HG02798 (cell line): ENCODE measurements around the gene INF2.
A peak's percentile ranks its signal among the peaks of the same experiment; 100 is the strongest.
"Not testable (repeated sequence)": the region's sequence is repeated elsewhere in the genome, so short reads cannot be mapped to it uniquely, and the experiment has no call there.

Experiments
- ATAC-seq: cut with Tn5 transposase; IDR thresholded peaks from one replicate; pipeline ENCODE4 v1.9.1; 2021; ENCODE audit warnings: mild to moderate bottlenecking; ENCODE audit not compliant: unreplicated experiment, poor library complexity

Gene INF2

DNA sequence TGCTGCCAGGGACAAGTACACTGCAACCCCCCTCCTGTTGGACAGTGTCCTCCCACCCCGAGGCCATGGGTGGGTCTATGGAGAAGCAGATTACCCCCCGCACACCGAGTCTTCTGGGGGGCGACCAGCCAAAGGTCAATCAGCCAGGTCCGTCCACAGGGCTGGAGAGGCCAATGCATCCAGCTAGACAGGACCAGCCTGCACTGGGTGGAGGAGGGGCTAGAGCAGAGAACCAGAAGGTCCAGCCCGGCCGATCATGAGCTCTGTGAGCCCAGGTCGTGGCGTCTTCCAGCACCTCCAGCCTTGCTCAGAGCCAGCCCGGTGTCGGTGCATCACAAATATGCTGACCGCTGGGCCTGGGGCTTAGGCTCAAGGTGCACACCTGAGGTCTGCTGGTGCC is 26.5 kb downstream of the INF2 start:
- no peak for ATAC-seq

DNA sequence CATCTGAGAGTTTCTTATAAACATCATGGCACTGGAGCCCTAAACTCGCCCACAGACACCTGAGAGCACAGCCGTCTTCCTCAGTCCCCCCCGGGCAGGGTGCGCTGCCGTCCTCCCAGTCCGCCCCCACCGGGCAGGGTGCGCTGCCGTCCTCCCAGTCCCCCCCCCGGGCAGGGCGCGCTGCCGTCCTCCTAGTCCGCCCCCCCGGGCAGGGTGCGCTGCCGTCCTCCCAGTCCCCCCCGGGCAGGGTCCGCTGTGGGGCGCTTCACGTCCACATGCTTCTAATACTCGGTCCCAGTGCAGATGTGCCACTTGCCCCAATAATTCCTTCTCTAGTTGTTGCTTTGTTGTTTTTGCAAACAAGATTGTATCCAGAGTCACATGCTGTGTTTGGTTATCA is 27.7 kb downstream of the INF2 start:
- ATAC-seq = no peak

DNA sequence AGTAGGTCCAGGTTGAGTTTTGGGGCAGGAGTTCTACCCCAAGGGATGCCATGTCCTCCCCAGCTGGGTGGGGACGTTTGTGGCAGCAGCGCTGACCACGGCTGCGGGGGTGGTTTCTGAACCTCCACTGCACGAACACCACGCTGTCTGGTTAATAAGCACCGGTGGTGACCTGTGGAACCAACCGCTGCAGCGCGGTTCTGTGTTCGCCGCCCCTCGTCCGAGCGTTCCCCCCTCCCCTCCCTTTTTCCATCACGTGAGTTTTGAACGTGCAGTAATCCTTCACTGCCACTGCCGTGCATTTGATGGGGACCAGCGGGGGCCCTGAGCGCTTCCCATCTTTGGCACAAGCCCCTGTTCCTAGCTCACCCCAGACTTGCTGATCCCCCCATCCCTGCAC is 28.2 kb downstream of the INF2 start:
- no peak for ATAC-seq

DNA sequence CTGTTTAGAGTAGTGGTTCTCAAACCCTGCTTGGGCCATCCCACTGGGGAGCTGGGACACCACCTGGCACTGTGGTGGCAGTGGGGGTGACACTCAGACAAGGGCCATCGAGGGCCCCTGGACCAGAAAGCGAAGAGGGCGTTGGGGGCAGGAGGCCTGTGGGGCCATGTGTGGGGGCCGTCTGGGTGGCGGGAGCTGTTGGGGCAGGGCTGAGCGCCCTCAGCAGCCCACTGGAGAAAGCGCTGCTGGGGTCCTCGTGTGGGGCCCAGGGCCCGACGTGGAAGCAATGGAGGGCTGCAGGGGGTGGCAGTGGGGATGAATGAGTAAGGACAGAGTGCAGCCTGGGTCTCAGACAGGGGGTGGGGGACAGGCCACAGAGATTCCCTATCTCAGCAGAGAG is 28.7 kb downstream of the INF2 start:
- ATAC-seq = no peak

DNA sequence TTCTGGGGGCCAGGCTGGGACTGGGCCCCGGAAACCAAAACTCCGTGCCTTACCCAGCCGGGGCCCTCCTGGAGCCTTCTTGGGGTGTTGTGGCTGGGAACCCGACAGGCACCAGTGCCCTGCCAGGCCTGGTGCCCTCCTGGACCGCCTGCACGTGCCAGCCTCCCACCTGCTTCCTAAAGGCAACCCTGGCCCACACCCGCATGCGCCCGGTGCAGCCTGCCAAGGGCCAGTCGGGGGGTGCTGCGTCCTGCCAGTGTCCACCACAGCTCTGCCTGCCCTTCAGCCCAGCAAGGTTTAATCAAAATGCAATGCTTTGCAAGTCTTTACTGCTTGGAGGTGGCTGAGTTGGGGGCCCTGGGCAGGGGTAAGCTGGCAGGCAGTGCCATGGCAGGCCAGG is 29.5 kb downstream of the INF2 start:
- ATAC-seq = no peak

DNA sequence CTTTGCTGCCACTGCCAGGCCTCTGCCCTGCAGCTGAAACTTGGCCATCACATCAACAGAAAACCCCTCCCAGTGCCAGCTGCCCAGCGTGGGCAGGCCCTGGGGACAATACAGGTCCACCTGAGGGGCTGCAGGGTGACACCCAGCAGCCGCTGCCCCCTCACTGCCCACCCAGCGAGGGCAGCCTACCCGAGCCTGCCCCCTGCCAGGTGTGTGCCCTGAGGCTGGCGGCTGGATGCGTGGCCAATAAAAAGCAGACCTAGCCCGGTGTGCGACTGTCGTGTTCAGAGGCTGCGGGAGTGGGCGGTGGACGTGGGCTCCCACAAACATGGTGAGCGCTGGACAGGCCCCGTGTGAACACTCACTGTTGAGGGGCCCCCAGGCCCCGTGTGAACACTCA is 29.9 kb downstream of the INF2 start:
- ATAC-seq = no peak

DNA sequence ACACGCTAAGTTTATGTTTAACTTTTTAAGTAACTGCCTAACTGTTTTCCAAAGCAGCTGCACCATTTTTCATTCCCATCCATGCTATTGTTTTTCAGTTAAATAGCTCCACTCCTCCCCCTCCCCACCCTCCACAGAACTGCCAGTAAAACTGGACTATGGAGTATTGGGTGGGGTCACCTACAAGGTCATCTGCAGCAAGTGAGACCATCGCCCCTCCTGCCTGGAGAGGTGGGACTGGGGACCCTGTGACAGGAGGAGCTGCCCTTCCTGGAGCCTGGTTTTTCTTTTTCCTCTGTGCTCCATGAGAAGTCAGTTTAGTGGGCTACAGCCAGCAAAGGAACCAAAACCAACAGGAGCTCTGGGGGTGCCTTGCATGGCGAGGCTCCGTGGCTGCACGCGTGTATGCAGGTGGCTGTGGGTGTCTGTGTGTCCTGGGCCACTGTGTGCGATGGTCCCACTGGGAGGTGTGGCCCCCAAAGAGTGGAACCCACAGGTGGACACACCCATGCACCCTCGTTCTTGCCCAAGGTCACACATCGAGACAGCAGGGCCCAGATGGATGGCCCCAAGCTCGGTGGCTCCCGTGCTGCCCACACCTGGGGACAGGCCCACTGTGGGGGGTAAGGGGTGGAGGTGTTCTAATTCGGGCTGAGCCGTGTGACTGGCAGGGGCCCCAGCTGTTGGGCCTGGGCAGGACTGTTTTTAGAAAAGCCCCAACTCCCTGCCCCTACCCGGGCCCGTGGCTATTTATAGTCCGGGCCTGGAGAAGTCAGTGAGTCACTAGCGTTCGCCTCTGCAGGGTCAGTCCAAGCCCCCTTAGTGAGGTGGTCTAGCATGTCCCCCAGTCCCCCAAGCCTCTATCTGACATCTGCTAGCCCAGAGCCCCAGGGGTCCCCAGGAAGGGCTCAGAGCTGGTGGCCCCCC is 32.4 kb downstream of the INF2 start:
- no peak for ATAC-seq

DNA sequence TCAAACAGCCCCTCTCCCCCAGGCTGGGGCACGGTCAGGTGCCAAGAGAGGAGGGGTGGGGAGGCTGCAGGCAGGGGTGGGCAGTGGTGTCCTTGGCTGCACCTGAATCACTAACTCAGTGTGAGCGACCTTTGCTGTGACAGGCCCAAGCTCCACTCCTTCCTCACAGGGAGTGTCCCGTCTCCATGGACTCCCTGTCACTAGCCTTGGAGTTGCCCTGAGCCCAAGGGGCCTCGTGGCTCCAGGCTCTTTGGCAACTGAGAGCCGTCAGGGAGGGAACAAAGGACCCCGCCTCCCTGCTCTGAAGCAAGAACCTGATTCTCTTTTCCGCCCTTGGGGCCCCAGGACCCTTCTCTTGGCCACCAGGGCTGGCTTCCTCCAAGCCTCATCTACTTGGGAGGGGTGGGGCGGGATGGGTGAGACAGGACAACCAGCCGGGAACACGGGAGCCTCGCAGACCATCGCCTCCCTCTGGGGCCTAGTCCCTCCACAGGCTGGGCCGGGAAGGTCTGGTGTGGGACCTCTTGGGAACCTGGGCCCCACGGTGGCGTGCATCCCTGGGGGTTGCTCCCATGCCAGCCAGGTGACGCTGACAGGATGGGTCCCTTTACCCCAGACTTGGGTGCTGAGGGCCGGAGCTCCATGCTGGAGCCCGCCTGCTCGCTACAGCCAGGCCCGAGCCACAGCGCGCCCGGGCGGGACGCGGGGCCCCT is 33.7 kb downstream of the INF2 start:
- no peak for ATAC-seq

DNA sequence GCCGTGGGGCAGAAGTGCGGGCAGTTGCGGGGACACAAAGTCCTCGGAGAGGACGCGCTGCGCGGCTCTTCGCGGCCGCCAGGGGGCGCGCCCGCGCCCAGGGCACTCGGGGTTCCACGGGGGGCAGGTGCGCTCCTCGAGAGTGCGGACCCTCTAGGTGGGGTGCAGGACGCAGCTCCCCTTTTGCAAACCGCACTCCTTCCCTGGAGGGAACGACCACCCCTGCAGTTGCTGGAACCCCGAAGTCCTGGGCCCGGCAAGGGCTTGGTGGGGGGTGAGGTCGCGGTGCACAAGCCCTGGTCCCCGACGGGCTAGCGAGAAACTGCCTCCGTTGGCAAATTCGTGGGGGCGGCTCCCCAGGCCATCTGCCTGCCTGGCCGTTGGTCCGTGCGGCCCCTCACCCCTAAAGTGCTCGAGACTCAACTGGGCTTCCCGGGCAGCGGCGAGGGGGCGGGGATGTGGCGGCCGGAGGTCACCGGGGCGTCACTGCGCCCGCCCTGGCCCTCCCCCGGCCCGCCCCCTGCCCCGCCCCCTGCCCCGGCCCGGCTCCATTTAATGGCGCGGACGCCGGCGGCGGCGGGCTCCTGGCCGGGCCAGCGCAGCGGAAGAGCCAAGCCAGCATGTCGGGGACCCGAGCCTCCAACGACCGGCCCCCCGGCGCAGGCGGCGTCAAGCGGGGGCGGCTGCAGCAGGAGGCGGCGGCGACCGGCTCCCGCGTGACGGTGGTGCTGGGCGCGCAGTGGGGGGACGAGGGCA is 34.4 kb downstream of the INF2 start, which contains the start of gene ADSS1:
ADSS1 (plus strand) TSS at position 579 of the 756 bp plus-strand sequence; CDS start at position 621, 42 bp downstream.
- peak; percentile 48 for ATAC-seq

DNA sequence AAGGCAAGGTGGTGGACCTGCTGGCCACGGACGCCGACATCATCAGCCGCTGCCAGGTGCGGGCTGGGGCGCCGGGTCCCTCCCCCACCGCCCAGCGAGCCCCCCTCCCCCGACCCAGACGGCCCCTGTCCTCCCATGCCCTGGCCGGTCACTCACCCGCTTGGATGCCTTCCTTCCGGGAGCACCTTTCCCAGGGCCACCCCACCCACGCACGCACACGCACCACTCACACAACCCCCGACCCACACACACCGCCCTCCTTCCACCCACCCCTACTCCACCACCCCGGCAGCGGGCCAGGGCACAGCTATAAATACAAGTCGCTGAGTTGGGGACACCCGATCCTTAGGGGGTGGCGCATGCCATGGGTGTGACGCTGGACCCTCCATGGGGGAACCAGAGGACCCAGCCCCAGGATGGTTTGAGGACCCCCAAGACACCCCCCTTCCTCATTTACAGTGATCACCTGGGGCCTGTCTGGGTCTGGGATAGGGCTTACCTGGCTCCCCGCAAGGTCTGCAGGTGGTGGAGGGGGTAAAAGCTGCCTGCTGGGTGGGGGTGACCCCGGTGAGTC is 35.1 kb downstream of the INF2 start:
- ATAC-seq = peak; percentile 3

DNA sequence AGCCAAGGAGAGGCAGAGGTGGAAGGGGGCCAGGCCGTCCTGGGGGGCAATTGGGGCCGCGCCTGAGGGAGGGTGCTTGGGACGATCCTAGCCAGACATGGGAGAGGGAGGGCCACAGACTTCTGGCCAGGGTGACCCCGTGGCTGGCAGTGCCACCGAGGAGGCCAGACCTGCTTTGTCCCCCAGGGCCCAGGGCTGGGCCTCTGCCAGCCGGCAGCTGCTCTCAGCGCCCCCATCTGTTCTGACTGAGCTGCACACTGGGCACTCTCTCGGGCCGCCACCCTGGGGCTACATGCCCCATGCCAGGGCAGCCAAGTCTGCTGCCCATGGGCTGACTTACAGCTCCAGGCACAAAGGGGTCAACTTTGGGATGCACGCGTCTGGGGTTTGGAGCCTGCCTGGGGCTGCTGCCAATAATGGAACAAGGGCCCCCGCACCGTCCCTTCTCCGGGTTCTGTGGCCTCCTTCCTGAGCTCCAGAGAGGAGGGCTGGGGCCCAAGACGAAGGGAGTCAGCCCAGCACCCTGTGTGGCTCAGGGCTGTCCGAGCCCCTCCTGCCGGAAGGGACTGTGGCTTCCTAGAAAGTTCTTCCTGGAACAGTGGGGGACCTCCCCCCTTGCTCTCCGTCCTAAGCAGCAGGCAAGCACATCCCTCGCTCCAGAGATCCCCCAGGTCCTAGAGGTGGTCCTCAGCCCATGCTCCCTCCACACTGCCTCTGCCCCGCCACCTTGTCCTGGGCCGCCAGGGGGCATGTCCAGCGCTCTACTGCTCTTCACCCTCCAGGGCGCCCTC is 35.8 kb downstream of the INF2 start:
- no peak for ATAC-seq

DNA sequence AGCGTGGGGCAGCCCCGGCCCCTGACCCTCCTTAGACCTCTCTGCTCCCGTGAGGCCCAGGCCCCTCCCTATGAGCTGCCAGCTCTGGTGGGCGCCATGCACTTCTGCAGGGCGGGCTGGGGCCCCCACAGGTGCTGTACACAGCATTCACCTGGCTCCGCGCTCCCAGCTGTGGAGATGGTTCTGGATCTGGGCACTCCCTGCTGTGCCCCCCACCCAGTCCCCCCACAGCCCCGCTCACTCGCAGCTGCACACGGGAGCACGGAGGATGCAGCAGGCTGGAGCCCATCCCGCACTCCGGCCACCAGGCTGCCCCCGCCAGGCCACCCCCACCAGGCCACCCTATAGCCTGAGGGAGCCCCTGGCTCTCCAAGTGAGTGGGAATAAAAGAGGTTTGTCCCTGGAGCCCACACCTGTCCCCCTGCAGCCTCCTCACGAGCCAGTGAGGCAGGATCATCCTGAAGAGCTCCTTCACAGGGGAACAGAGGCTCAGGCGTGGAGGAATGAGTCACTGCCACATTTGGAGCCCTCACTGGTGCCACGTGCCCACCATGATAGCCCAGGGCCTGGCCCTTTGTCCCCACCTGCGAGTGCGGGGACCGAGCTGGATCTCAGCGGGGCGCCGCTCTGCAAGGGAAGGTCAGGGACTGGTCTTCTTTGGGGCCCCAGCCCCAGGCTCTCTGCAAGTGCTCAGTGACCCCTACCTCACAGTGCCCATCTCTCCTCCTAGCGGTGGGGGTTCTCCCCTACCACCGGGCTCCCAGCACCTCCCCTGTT is 36.5 kb downstream of the INF2 start:
- ATAC-seq = no peak

DNA sequence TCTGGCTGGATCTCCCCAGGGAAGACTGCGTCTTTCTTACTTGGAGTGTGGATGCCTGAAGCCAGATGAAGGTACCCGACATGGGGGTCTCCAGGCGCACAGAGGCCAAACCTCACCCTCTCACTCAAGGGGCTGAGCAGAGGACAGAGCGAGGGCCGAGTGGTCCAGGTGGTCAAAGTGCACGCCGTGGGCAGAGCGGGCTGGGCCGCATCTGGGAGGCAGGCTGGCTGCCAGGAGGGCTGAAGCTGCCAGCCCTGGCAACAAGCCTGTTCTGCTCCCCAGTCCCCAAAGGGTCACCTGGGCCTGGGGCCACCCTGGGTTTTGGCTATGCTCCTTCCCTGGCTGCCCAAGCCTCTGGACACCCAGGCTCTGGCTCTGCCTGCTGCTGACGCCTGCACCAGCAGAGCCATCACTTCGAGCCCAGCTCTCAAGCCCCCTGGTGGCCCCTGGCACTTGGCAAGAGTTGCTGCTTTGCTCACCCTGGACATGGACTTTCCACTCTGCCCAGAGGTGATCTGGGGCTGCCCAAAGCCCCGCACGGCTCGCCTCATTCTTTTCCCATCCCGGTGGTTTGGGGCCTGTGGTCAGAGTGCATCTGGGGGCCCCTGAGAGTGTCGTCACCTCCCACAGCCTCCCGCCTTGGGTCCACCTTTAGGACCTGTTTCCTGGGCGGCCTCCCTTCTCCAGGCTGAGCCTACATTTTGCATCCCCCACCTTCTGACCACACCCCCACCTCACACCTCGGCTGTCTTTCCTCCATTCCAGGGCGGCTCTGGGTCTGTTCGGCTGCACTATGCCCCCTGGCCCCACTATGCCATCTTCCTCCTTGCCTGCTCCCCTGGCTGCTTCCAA is 37.4 kb downstream of the INF2 start:
- ATAC-seq = no peak

DNA sequence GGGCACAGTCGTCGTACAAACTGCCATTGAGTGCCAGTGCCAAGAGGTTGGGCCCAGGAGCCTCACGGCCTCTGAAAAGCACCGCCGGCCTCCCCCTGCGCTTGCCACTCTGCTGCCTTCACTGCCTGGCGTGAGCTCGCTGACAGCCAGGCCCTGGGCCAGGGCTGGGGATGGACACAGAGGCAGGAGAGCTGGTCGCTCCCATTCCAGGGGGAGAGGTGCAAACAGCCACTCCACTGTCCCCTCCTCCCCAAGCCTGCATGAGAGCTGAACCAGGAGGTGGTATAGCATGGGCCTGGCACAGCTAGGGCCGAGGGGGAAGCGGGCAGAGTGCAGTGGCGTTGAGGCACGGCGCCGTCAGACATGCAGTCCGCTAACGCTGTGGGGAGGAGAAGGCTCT is 39.2 kb downstream of the INF2 start:
- ATAC-seq = no peak

DNA sequence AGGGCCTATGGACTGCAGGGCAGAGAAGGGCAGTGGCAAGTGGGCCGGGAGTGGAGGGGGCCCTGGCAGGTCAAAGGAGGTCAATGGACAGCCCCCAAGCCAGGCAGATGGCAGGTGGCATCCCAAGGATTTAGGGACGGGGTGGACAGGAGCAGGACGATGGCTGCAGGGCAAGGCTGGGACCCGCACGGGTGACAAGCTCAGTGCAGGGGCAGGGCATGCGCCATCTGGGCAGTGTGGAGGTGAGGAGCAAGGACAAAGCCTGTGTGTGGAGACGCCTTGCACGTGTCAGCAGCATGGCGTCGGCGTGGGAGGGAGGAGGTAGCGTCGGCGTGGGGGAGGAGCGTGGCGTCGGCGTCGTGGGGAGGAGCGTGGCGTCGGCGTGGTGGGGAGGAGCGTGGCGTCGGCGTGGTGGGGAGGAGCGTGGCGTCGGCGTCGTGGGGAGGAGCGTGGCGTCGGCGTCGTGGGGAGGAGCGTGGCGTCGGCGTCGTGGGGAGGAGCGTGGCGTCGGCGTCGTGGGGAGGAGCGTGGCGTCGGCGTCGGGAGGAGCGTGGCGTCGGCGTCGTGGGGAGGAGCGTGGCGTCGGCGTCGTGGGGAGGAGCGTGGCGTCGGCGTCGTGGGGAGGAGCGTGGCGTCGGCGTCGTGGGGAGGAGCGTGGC is 39.9 kb downstream of the INF2 start:
- ATAC-seq = not testable (repeated sequence)

DNA sequence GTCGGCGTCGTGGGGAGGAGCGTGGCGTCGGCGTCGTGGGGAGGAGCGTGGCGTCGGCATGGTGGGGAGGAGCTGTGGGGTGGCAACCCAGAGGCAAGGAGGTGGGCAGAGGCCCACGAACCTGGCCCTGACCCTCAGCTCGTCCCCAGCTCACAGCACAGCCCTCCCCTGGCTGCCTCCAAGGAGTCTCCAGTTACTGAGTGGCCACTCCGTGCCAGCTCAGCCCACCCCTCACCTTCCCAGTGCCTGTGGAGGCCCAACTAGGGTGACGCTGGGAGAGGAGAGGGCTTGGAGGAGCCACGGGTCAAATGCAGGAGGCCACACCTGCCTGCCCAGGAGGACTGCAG is 40.4 kb downstream of the INF2 start:
- ATAC-seq = no peak

DNA sequence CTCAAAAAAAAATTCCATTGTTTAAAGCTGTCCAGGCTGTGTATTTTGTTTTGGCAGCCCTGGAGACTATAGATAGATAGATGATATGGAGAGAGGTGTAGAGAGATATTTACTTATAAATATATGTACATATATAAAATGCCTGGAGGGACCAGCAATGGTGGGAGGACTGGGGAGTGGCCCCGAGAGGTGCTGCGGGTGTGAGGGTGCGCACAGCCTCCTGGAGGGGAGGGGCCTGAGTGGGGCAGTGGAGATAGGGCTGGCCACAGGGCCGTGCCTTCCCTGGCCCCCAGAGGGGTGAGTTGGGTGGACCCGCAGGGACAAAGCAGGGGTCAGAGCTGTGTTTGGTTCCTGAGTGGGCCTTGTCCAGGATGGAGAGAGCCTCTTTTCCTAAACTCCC is 41.1 kb downstream of the INF2 start:
- ATAC-seq = no peak
